ENCODE measurements around the gene OTUD7B. TPM values are rescaled to one million over a fixed set of nuclear protein-coding genes. Genes with fewer than 3 reads are reported as not detected.

OTUD7B gene
- total and polyA plus RNA-seq, 8 donors, result 2.6 to 16.9 (median 9.0) TPM

DNA sequence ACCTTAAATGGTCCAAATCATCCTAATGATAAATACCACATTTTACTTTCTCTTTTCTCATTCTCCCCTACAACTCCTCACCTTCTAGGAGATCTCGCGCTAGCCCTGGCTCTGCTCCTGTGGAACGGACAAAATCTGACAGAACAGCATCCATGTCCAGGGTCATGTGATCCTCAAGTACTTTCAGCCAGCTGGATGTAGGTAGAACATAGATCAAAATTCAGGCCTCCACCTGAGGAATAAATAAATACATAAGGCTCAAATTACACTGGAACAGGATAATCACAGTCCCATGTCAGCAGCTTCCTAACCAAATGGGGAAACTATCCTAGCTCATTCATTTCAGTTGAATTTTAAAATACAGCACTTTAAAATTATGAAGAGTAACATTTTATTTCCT, 33.2 kb downstream of the OTUD7B start:
- Histone ChIP-seq H3K36me3 (peaks cover 0 to 24% (median 2%) of the 10 kb centered on the region in 3 donors), H3K4me1 (peaks cover 0 to 5% (median 5%) of the 10 kb centered on the region in 3 donors), H3K27ac (no peak overlapping the region), H3K27me3 (no peaks in the 10 kb centered on the region), H3K9me3 (no peaks in the 10 kb centered on the region), H3K4me3 (no peak overlapping the region)
- ATAC-seq (no peak), DNase-seq (no peak), FAIRE-seq (no peak)
- 78 to 81% methylated on average over 3 of the region's 3 CpGs for WGBS, 2 donors
- TF ChIP-seq, protein P1, sequence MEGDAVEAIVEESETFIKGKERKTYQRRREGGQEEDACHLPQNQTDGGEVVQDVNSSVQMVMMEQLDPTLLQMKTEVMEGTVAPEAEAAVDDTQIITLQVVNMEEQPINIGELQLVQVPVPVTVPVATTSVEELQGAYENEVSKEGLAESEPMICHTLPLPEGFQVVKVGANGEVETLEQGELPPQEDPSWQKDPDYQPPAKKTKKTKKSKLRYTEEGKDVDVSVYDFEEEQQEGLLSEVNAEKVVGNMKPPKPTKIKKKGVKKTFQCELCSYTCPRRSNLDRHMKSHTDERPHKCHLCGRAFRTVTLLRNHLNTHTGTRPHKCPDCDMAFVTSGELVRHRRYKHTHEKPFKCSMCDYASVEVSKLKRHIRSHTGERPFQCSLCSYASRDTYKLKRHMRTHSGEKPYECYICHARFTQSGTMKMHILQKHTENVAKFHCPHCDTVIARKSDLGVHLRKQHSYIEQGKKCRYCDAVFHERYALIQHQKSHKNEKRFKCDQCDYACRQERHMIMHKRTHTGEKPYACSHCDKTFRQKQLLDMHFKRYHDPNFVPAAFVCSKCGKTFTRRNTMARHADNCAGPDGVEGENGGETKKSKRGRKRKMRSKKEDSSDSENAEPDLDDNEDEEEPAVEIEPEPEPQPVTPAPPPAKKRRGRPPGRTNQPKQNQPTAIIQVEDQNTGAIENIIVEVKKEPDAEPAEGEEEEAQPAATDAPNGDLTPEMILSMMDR (IDR thresholded peaks at IDR 0.05), result no peak
- intact Hi-C loops (cut with DNase I), result no loop called here

DNA sequence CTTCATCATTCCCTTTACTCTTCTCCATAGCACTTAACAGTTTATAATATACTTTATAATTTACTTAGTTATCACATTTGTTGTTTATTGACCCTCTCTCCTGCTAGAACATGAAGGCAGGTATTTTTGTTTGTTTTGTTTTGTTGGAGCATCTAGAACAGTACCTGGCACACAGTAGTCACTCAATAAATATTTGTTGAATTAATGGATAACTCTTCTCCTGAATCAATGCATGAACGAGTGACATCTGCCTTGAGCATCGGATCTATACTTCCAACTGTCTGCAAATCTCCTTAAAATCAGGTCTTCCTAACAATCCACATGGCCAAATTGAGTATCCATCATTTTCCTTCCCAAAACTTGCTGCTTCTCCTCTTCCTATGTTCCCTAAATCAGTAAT, 38.0 kb downstream of the OTUD7B start:
- no peak overlapping the region for H3K4me3 ChIP-seq
- intact Hi-C loops (cut with DNase I), result no loop called here
- no peak overlapping the region for H3K27ac ChIP-seq
- peaks cover 0 to 41% (median 8%) of the 10 kb centered on the region in 3 donors for H3K36me3 ChIP-seq
- no peak for ATAC-seq
- WGBS, 2 donors, result 73 to 82% methylated on average over 2 of the region's 2 CpGs
- H3K4me1 ChIP-seq, result no peaks in the 10 kb centered on the region
- no peak for DNase-seq
- no peaks in the 10 kb centered on the region for H3K9me3 ChIP-seq
- no peak for FAIRE-seq
- no peaks in the 10 kb centered on the region for H3K27me3 ChIP-seq
- TF ChIP-seq, protein P1 (IDR thresholded peaks at IDR 0.05), result no peak

DNA sequence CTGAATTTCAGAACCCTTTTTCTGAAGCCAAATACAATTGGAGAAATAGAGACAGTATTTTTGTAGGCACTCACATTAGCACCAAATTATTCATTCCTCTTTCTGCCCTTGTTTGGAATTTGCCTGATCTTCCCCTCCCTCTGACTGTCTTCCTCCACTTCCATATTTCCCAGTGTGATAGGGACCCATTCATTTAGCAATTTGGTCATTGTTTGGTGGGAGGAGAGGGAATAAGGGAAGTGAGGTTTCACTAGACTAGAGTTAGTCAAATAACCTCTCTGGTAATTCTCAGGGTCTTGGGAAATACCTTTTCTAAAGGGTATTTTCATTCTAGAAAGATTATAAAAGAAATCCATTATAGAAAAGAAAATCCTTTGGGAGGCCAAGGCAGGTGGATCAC, 42.9 kb downstream of the OTUD7B start:
- FAIRE-seq, result no peak
- Histone ChIP-seq H3K4me3 (no peak overlapping the region), H3K36me3 (peaks cover 0 to 25% (median 6%) of the 10 kb centered on the region in 3 donors), H3K27me3 (no peaks in the 10 kb centered on the region), H3K27ac (no peak overlapping the region), H3K9me3 (no peaks in the 10 kb centered on the region), H3K4me1 (no peaks in the 10 kb centered on the region)
- TF ChIP-seq, protein P1 (IDR thresholded peaks at IDR 0.05), result no peak
- ATAC-seq, result no peak
- intact Hi-C loops (cut with DNase I), result loop anchor here in 2 of 3 donors (10.0 kb wide), 2 partner anchors 77 to 207 kb away; no protein-coding TSS in a partner anchor
- no peak for DNase-seq

DNA sequence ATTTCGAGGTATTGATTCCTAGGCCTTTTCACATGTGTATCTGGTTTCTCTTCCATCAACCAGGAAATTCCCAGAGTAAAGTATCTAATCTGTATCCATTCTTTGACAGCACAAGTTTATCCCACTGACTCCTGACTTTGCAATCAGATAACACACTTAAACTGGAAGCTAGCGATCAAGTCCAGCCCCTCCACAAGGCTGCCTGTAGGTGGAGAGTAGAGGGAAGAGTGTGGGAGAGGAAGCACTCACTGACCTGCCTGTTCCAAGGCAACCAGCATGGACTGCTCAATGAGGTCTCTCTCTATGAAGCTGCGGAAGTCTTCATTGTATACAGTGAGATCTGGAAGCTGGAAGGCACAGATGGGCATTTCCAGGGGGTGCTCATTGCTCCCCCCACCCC, 43.5 kb downstream of the OTUD7B start:
- Histone ChIP-seq H3K9me3 (no peaks in the 10 kb centered on the region), H3K27me3 (no peaks in the 10 kb centered on the region), H3K4me1 (peaks cover 0 to 5% (median 0%) of the 10 kb centered on the region in 3 donors), H3K27ac (no peak overlapping the region), H3K4me3 (no peak overlapping the region), H3K36me3 (peaks cover 0 to 24% (median 6%) of the 10 kb centered on the region in 3 donors)
- FAIRE-seq (no peak), ATAC-seq (no peak), DNase-seq (no peak)
- WGBS, 2 donors, result 61 to 72% methylated on average over 3 of the region's 3 CpGs
- TF ChIP-seq, protein P1 (IDR thresholded peaks at IDR 0.05), result no peak
- intact Hi-C loops (cut with DNase I), result loop anchor here in 2 of 3 donors (10.0 kb wide), 2 partner anchors 78 to 208 kb away; no protein-coding TSS in a partner anchor

DNA sequence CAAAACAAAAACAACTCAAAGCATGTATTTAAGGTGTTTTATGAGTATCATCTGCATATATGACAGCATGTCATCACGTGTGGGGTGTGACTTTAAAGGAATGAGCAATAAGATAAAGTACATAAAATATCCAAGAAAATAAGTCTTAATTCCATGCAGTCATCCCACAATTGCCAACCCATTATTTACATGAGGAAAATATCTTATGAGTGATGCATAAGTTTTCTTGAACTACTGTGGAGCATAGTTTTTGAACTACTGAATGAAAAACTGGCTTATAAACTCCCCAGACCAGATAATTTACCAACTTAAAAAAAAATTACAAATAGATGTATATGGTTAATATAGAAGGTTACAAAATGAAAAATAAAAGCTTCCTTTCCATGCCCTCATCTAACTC, 44.1 kb downstream of the OTUD7B start:
- DNase-seq, result no peak
- Histone ChIP-seq H3K4me3 (no peak overlapping the region), H3K4me1 (peaks cover 0 to 8% (median 0%) of the 10 kb centered on the region in 3 donors), H3K27ac (no peak overlapping the region), H3K36me3 (peaks cover 0 to 24% (median 6%) of the 10 kb centered on the region in 3 donors), H3K9me3 (no peaks in the 10 kb centered on the region), H3K27me3 (no peaks in the 10 kb centered on the region)
- 46 to 69% methylated on average over 1 of the region's 1 CpG for WGBS, 2 donors
- no peak for ATAC-seq
- intact Hi-C loops (cut with DNase I), result loop anchor here in 2 of 3 donors (10.0 kb wide), 2 partner anchors 78 to 208 kb away; no protein-coding TSS in a partner anchor
- FAIRE-seq, result no peak
- TF ChIP-seq, protein P1 (IDR thresholded peaks at IDR 0.05), result no peak

All from pancreas (tissue), 10 donors.